Mammary epithelial cell (primary cell): Measurements from ENCODE around the gene PSG5.
"Not testable (repeated sequence)": the region's sequence is repeated elsewhere in the genome, so short reads cannot be mapped to it uniquely, and the experiment has no call there.

Source experiments
- CTCF ChIP-seq, 2 donors: IDR thresholded peaks in 1 of 2; conservative IDR thresholded peaks in 1 of 2; 2 replicates each; pipeline ENCODE4 v1.5.1; 2011 to 2012; ENCODE audit warnings: inconsistent platforms in 2 of 2, low read length in 2 of 2, mild to moderate bottlenecking in 2 of 2, control low read depth in 1 of 2, low read depth in 1 of 2; ENCODE audit not compliant: insufficient read depth in 1 of 2; ENCODE audit errors: extremely low read depth in 1 of 2
- EZH2 ChIP-seq: IDR thresholded peaks from 2 replicates; pipeline ENCODE4 v1.6.1; 2012; ENCODE audit warnings: low read length, inconsistent platforms, borderline replicate concordance

- TF ChIP-seq CTCF (conservative IDR thresholded peaks at IDR 0.05 in 1 of 2, IDR thresholded peaks at IDR 0.05 in 1 of 2; ENCODE audit: extremely low read depth in 1 of 2, insufficient read depth in 1 of 2, low read depth in 1 of 2, low read length in 2 of 2); EZH2: not testable (repeated sequence)
Observed at GRCh38 chr19:43221891-43222290, 35.6 kb upstream of the PSG5 start.
